ENCODE data around the gene FAM234B.

Gene FAM234B

DNA sequence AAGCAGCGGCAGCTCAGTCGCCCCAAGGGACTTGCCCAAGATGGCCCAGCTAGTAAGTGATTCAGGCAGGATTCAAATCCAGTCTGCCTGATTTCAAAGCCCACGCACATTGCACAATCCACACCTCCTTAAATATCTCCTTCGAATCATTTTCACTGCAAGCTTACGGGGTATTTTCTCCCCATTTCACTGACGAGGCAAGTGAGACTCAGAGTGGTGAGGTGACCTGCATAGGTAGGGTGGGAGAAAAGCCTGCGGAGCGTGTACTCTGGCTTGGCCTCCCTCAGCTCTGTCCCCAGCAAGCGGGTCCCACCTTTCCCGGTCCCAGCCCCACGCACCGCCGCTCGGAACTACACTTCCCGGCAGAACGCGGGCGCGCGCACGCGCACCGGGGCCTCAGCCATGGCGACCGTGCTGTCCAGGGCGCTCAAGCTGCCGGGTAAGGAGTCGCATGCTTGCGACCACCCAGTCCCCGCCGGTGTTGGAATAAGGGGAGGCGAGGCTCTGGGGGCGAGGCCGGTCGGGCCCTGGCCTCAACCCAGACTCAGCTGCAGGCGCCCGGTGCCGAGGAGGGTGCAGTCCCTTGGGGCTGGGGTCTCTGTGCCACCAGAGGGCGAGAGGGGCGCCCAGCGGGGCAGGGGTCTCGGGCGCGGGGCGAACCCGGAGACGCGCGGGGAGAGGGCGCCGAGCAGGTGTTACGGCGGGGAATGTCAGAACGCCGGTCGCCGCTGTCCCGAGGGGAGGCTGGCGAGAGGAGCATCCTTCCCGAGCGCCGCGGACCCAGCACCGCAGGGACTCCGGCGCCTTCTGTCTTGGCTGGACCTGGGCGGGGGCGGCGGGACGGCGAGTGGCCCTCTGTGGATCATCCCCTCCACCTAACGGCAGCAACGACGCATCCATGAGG, at the start of gene FAM234B:
TSS of gene FAM234B (plus strand) at position 380 of the 904 bp plus-strand sequence. CDS start at position 403, 23 bp downstream.
- DNase-seq: peak; percentile 34

- no peak for DNase-seq
These were observed 49.1 kb upstream of the FAM234B start for GRCh38 chr12:12995088-12995487.

DNA sequence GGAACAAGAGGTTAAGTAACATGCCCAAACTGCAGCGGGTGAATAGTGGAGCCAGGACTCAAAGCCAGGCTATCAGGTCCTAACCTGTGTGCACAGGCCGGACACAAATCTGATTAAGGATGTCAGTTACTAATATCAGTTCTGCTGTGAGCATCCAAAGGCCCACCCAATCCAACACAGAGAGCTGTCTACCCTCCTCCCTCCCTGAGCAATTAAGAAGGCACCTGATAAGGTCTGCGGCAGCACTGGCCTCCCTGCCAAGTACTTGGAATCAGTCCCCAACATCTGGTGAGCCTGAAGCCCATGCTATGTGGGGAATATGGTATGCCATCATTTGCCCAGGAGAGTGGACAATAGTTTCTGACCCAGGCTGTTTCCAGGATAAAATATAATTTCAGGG, 48.0 kb upstream of the FAM234B start:
- DNase-seq: no peak

GRCh38 chr12:12997156-12997555, 47.0 kb upstream of the FAM234B start:
- no peak for DNase-seq

GRCh38 chr12:12997734-12998133, 46.4 kb upstream of the FAM234B start:
- no peak for DNase-seq

- no peak for DNase-seq
These were observed 45.9 kb upstream of the FAM234B start for GRCh38 chr12:12998248-12998647.

- DNase-seq: no peak
These were observed 44.8 kb upstream of the FAM234B start for GRCh38 chr12:12999271-12999958.

DNA sequence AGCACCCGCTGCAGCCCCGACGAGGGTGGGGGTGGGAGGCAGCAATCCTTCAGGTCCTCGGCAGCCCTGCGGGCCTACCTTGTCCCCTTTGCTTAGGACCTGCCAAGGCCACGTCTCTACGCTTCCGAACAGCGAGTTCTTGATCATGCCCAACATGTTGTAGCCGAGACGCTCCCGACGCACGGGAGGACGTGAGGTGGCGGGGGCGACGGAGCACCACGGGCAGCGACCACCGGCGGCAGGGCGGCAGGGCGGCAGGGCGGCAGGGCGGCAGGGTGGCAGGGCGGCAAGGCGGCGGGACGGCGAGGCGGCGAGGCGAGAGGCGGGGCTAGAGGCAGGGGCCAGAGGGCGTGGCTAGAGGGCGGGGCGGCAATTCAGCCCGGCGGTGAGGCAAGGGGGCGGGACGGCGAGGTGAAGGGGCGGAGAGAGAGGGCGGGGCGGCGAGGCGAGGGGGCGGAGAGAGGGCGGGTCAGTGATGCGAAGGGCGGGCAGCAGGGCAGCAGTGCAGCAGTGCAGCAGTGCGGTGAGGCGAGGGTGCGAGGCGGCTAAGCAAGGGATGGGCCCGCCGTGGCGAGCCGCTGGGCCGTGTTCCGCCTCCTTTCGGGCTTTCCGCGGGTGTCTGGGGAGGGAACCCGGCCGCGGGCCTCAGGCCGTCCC, 44.1 kb upstream of the FAM234B start, which contains the start of gene HEBP1:
TSS of gene HEBP1 (minus strand) at position 307 of the 657 bp plus-strand sequence. CDS start at position 156, 151 bp downstream.
- DNase-seq: peak; percentile 68

DNA sequence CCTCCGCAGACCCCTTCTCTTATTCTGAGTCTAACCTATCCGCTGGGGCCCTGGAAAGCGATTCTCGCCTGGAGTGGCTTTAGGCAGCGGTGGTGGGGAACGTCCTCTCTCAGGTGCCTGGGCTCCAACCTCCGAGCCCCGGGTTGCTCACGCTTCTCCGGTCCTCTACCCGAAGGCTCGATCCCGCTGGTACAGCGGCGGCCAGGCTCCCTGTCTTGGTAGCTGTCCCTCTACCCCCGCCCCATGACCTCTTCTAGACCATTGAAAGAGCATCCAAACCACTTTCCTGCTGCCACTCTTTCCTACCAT, 43.6 kb upstream of the FAM234B start:
- no peak for DNase-seq

DNA sequence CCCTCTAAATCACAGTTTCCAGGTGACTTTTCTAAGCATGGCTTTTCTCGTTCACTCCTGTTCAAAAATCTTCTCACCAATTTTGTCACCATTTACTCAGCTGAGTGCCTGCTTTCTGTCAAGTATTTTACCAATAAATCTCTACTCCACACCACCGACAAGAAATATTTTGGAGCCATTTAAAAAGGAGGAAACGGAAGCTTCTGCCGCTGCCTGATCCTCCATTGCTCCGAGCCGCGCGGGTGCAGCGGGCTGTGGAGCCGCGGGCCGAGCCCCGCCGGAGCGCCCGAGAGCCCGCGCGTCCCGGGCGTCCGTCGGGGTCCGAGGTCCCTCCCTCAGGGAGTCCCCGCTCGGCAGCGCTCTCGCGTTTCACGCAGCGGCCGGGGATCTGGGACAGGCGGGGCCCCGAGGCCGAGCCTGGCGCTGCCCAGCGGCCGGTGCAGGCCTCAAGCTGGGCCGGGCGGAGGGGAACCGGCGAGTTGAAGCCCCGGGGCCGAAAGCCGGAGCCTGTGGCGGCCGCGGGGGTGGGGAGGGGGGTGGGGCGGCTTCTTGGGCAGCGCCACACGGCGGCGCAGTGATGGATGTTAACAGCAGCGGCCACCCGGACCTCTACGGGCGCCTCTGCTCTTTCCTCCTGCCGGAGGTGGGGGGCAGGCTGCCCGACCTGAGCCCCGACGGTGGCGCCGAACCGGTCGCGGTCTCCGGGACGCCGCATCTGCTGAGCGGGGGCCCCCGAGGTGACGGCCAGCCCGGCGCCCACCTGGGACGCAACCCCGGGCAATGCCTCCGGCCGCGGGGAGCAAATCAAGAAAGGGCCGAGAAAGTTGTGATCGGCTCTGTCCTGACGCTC, 43.0 kb upstream of the FAM234B start:
- no peak for DNase-seq

- DNase-seq: no peak
These were observed 42.5 kb upstream of the FAM234B start for GRCh38 chr12:13001775-13002040.

- no peak for DNase-seq
These were observed 41.7 kb upstream of the FAM234B start for GRCh38 chr12:13002301-13003097.

- no peak for DNase-seq
These were observed 39.8 kb upstream of the FAM234B start for GRCh38 chr12:13004361-13004760.

- DNase-seq: no peak
These were observed 39.2 kb upstream of the FAM234B start for GRCh38 chr12:13004986-13005385.

GRCh38 chr12:13005649-13006048, 38.5 kb upstream of the FAM234B start:
- no peak for DNase-seq

DNA sequence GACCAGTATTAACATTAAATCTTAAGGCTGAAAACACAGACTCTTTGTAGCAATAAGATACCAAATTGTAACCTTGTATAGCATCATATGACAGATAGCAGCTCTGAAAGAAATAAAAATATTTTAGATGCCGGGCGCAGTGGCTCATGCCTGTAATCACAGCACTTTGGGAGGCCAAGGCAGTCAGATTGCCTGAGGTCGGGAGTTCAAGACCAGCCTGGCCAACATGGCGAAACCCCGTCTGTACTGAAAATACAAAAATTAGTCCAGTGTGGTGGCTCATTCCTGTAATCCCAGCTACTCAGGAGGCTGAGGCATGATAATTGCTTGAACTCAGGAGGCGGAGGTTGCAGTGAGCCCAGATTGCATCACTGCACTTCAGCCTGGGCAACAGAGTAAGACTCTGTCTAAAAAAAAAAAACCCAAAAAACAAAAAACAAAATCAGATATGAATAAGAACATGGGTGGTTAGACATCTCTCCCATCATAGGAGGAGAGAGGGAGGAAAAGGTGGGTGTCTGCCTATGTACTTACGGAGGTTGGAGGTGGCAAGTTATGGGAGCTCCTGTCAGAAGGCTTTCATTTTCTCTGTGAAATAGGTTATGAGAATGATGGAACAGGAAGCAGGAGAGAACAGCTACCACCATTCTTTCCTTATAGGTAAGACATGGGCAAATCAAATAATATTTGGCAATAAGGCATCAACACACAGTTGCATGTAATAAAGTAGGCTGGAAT, 36.5 kb upstream of the FAM234B start:
- no peak for DNase-seq

DNA sequence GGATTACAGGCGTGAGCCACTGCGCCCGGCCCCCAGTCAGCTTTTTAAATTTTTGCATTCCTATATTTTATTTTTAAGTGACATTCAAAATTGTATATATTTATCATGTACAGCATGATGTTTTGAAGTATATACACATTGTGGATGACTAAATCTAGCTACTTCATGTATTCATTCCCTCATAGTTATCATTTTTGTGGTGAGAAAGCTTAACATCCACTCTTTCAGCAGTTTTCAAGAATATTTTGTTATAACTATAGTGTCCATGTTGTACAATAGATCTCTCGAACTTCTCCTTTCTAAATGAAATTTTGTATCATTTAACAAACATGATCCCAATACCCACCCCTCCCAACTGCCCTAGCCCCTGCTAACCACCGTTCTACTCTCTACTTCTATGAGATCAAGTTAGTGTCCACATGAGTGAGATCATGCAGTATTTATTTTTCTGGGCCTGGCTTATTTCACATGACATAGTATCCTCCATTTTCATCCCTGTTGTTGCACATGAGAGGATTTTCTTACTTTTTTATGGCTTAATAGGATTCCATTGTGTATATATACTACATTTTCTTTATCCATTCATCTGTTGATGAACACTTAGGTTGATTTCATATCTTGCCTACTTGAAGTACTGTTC, 35.3 kb upstream of the FAM234B start:
- no peak for DNase-seq

DNA sequence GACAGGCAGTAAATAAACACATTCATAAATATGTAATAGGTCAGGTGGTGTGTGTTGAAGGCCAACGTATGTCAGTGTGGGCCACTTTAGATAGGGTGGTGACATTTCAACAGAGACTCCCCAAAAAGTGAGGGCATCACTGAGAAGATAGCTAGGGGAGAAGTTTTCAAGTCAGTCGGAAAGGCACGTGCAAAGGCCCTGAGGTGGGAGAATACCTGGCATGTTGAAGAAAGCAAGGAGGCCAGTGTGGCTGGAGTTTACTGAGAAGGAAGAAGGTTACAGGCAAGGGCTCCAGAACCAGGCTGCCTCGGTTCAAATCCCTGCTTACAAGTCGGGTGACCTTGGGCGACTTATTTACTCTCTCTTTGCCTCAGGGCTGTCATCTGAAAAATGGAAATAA, 33.1 kb upstream of the FAM234B start:
- DNase-seq: no peak

GRCh38 chr12:13022851-13023271, 21.3 kb upstream of the FAM234B start:
- no peak for DNase-seq

- peak; percentile 8 for DNase-seq
These were observed 20.2 kb upstream of the FAM234B start for GRCh38 chr12:13023811-13024530.

Data from NCI-H446 treated with DMSO at 0.1 percent for 48 hours (cell line).